Retinal pigment epithelial cell (primary cell): ENCODE data around the gene G3BP1.

Source experiments
- DNase-seq: peaks from one replicate; pipeline ENCODE4 v3.0.0-alpha.2; 2010; ENCODE audit warnings: low read depth
- H3K4me3 ChIP-seq: 2 replicates; pipeline ENCODE4 v1.5.1; 2011; ENCODE audit warnings: mild to moderate bottlenecking, low read length, control low read depth, moderate library complexity
- TF ChIP-seq, protein P1 (sequence below): conservative IDR thresholded peaks from 2 replicates; pipeline ENCODE4 v1.5.1; 2011; ENCODE audit warnings: low read depth, low read length, control low read depth, inconsistent platforms

Gene G3BP1

DNA sequence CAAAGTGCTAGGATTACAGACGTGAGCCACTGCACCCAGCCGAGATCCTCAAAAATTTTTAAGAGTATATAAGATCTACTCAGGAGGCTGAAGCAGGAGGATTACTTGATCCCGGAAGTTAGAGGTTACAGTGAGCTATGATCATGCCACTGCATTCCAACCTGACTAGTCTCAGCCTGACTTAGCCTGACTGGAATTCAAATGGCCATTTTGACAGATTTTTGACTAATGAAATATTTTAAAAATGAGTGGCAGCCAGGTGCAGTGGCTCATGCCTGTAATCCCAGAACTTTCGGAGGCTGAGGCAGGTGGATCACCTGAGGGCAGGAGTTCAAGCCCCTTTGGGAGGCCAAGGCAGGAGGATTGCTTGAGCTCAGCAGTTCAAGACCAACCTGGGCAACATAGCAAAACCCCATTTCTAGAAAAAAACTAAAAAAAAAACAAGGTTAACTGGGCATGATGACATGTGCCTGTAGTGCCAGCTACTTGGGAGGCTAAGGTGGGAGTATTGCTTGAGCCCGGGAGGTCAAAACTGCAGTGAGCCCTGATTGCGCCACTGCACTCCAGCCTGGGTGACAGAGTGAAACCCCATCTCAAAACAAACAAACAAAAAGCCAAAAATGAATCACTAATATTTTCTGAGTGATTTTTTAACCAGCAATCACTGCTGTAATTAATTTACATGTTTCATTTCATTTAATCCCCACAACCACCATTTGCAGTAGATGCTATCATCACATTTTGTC, 29.9 kb upstream of the G3BP1 start:
- DNase-seq = peak; percentile 60
- TF ChIP-seq, protein P1, sequence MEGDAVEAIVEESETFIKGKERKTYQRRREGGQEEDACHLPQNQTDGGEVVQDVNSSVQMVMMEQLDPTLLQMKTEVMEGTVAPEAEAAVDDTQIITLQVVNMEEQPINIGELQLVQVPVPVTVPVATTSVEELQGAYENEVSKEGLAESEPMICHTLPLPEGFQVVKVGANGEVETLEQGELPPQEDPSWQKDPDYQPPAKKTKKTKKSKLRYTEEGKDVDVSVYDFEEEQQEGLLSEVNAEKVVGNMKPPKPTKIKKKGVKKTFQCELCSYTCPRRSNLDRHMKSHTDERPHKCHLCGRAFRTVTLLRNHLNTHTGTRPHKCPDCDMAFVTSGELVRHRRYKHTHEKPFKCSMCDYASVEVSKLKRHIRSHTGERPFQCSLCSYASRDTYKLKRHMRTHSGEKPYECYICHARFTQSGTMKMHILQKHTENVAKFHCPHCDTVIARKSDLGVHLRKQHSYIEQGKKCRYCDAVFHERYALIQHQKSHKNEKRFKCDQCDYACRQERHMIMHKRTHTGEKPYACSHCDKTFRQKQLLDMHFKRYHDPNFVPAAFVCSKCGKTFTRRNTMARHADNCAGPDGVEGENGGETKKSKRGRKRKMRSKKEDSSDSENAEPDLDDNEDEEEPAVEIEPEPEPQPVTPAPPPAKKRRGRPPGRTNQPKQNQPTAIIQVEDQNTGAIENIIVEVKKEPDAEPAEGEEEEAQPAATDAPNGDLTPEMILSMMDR = no peak
- H3K4me3 ChIP-seq = no peak overlapping the region

DNA sequence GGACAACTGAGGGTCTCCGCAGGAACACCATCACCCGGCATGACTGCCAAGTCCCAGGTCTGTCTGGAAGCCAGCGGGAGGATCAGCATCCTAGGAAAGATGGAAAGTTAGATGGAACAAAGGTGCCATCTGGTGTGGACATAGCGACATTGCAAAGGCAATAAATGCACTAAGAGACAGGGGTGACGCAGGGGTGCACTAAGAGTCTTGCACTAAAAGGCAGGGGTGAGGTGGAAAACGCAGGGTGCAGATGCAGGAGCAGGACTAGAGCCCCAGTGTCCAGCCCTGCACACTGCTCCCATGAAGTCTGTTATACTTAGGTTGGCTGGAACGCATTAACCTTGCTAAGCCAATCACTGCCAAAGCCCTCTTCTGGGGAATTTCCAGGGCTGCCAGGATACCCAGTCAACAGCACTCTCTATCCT, 28.9 kb upstream of the G3BP1 start:
- TF ChIP-seq, protein P1 = peak; percentile 77
- DNase-seq = peak; percentile 26
- H3K4me3 ChIP-seq = no peak overlapping the region

DNA sequence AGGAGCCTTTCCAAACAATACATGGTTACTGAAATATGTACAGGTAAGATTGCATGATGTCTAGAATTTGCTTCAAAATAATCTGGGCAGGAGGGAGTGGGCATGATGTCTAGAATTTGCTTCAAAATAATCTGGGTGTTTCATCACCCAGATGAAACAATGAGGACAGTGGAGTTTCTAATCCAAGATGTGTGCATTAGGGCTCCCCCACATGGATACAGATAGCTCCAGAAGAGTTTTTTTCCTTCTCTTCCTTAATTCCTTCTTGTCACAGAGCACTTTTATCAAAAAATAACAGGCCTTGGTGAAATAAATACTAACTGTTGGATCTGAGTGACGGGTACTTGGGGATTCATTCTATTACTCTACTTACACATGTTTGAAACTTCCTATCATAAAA, 28.2 kb upstream of the G3BP1 start:
- H3K4me3 ChIP-seq = no peak overlapping the region
- DNase-seq = no peak
- TF ChIP-seq, protein P1 = no peak

DNA sequence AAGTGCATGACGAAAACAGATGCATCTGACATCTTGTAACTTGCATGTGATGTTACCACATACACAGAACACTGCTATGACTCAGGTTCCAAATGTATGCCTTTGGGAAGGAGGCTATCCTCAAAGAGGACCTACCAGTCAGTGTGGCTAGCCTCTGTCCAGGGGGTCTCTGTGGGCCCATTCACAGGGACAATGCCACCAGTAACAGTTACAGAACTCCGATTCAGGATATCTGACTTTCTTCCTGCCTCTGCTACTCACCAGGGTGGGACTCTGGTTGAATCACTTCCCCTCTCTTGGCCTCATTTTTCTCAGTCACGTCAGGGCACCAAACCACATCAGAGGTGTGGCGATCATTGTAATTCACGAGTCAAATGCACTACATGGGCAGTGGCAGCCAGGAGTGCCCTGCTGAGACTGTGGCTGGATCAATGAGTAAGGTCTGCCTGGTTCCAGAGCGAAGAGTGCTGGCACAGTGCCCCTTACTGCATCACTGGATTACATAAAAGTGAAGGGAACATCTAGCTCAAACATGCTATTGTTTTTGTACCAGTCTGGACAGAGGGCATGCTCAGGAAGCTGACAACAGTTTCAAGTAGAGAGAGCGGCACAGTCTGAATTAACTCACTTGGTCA, 26.6 kb upstream of the G3BP1 start:
- TF ChIP-seq, protein P1 = no peak
- peak; percentile 76 for DNase-seq
- H3K4me3 ChIP-seq = no peak overlapping the region

DNA sequence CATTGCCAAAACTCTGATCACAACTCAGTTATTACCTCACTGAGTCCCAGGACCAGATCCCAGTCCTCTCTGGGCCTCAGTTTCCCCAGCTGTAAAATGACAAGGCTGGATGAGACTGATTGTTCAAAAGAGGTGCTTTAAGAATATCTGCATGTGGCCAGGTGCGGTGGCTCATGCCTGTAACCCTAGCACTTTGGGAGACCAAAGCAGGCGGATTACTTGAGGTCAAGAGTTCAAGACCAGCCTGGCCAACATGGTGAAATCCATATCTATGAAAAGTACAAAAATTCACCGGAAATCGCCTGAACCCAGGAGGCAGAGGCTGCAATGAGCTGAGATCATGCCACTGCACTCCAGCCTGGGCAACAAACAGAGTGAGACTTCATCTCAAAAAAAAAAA, 21.6 kb upstream of the G3BP1 start:
- H3K4me3 ChIP-seq = no peak overlapping the region
- DNase-seq = no peak
- TF ChIP-seq, protein P1 = no peak

DNA sequence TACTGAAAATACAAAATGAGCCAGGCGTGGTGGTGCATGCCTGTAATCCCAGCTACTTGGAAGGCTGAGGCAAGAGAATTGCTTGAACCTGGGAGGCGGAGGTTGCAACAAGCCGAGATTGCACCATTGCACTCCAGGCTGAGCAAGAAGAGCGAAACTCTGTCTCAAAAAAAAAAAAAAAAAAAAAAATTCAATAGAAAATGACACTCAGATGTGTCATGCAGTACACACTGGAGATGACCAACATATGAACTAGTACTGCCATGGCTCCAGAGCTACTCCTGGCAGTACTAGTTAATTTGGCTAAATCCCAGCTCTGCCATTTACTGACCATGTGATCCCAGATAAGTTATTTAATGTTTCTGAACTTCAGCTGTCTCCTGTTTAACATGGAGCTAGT, 20.7 kb upstream of the G3BP1 start:
- TF ChIP-seq, protein P1 = no peak
- no peak for DNase-seq
- H3K4me3 ChIP-seq = no peak overlapping the region

DNA sequence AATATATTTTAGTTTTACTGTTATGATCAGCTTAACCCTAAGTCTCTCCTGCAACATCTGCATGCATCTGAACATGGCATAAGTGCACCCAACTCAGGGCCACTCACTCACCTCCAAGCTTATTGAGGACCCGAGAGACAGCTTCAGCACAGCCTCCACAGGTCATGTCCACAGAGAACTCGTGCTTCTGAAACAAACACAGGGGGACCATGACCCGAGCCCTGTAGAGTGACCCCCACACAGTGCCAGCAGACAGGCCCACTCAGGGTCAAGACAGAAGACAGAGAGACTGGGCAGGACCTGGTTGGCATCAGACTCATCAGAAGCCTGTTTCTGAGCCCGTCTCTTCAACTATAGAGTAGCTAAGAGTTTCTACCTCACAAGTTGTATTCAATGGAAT, 20.2 kb upstream of the G3BP1 start:
- DNase-seq = no peak
- no peak overlapping the region for H3K4me3 ChIP-seq
- TF ChIP-seq, protein P1 = no peak
